ENCODE results near the gene TAF3. TPM values are rescaled to one million over a fixed set of nuclear protein-coding genes. Genes with fewer than 3 reads are reported as not detected.

The TAF3 gene
- total and polyA plus RNA-seq, 12 donors = 3.6 to 14.9 (median 11.0) TPM

- Histone ChIP-seq H3K4me3 (peak overlapping the region in 7 of 10 donors; percentile 48 to 68 (median 61)), H3K27me3 (peaks cover 0 to 98% (median 86%) of the 10 kb centered on the region in 7 donors), H3K36me3 (peaks cover 0 to 4% (median 0%) of the 10 kb centered on the region in 9 donors), H3K9me3 (no peaks in the 10 kb centered on the region), H3K4me1 (peaks cover 0 to 66% (median 36%) of the 10 kb centered on the region in 9 donors), H3K27ac (peak overlapping the region in 9 of 10 donors; percentile 45 to 89 (median 77))
- TF ChIP-seq, protein P1, sequence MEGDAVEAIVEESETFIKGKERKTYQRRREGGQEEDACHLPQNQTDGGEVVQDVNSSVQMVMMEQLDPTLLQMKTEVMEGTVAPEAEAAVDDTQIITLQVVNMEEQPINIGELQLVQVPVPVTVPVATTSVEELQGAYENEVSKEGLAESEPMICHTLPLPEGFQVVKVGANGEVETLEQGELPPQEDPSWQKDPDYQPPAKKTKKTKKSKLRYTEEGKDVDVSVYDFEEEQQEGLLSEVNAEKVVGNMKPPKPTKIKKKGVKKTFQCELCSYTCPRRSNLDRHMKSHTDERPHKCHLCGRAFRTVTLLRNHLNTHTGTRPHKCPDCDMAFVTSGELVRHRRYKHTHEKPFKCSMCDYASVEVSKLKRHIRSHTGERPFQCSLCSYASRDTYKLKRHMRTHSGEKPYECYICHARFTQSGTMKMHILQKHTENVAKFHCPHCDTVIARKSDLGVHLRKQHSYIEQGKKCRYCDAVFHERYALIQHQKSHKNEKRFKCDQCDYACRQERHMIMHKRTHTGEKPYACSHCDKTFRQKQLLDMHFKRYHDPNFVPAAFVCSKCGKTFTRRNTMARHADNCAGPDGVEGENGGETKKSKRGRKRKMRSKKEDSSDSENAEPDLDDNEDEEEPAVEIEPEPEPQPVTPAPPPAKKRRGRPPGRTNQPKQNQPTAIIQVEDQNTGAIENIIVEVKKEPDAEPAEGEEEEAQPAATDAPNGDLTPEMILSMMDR (IDR thresholded peaks at IDR 0.05) = no peak
- WGBS, 2 donors = 45 to 55% methylated on average over 15 of the region's 15 CpGs
- no peak for DNase-seq
- intact Hi-C loops (cut with DNase I) = loop anchor here in 6 of 10 donors (10.0 kb wide), 6 partner anchors 183 to 417 kb away; no protein-coding TSS in a partner anchor
- ATAC-seq = no peak
These were observed 239.4 kb downstream of the TAF3 start for GRCh38 chr10:8057636-8058273.

DNA sequence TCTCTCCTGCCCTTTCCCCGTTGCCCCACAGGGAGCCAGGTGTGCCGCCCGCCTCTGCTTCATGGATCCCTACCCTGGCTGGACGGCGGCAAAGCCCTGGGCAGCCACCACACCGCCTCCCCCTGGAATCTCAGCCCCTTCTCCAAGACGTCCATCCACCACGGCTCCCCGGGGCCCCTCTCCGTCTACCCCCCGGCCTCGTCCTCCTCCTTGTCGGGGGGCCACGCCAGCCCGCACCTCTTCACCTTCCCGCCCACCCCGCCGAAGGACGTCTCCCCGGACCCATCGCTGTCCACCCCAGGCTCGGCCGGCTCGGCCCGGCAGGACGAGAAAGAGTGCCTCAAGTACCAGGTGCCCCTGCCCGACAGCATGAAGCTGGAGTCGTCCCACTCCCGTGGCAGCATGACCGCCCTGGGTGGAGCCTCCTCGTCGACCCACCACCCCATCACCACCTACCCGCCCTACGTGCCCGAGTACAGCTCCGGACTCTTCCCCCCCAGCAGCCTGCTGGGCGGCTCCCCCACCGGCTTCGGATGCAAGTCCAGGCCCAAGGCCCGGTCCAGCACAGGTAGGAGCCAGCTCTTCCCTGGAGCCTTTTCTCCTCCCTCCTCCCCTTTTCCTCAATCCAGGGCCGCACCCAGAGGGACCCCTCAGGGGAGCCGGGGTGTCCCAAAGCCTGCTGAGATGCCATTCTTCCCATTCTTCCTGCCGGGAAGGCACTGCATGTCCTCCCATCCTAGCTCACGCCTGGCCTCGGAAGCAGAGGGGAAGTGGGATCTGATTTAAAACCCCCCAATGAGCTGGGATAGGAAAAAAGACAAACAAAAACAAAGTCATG, 240.2 kb downstream of the TAF3 start:
- H3K27me3 ChIP-seq = peaks cover 0 to 98% (median 86%) of the 10 kb centered on the region in 7 donors
- peaks cover 0 to 4% (median 0%) of the 10 kb centered on the region in 9 donors for H3K36me3 ChIP-seq
- 54 to 62% methylated on average over 43 to 45 of the region's 45 CpGs for WGBS, 2 donors
- H3K4me3 ChIP-seq = peak overlapping the region in 3 of 10 donors; percentile 15 to 61 (median 28)
- H3K4me1 ChIP-seq = peaks cover 0 to 66% (median 29%) of the 10 kb centered on the region in 9 donors
- ATAC-seq (no peak), DNase-seq (no peak)
- H3K9me3 ChIP-seq = no peaks in the 10 kb centered on the region
- TF ChIP-seq, protein P1 (IDR thresholded peaks at IDR 0.05) = no peak
- H3K27ac ChIP-seq = peak overlapping the region in 7 of 10 donors; percentile 3 to 89 (median 80)
- intact Hi-C loops (cut with DNase I) = loop anchor here in 6 of 10 donors (10.0 kb wide), 6 partner anchors 184 to 416 kb away; no protein-coding TSS in a partner anchor

- Histone ChIP-seq H3K36me3 (peaks cover 0 to 9% (median 0%) of the 10 kb centered on the region in 9 donors), H3K27ac (peak overlapping the region in 3 of 10 donors; percentile 14 to 74 (median 39)), H3K4me3 (peak overlapping the region in 3 of 10 donors; percentile 15 to 28 (median 15)), H3K4me1 (peaks cover 0 to 63% (median 27%) of the 10 kb centered on the region in 9 donors), H3K27me3 (peaks cover 0 to 98% (median 85%) of the 10 kb centered on the region in 7 donors), H3K9me3 (no peaks in the 10 kb centered on the region)
- intact Hi-C loops (cut with DNase I) = loop anchor here in 6 of 10 donors (10.0 kb wide), 6 partner anchors 185 to 415 kb away; no protein-coding TSS in a partner anchor
- DNase-seq (no peak), ATAC-seq (no peak)
- WGBS, 2 donors = 42 to 44% methylated on average over 16 of the region's 16 CpGs
- TF ChIP-seq, protein P1 (IDR thresholded peaks at IDR 0.05) = no peak
These were observed 241.1 kb downstream of the TAF3 start for GRCh38 chr10:8059191-8059936.

Measured in heart right ventricle (tissue), 16 donors.